Parathyroid adenoma (tissue), 2 donors: ENCODE data around the gene DCHS1.

Source experiments
- H2AFZ ChIP-seq: fragments of 300-600 bp; sonication (generic); one replicate; pipeline ENCODE4 v1.7.0; 2017; ENCODE audit warnings: antibody characterized with exemption, mild to moderate bottlenecking
- H3K27ac ChIP-seq: fragments of 300-600 bp; sonication (generic); one replicate; pipeline ENCODE4 v1.7.0; 2017
- H3K27me3 ChIP-seq: fragments of 300-600 bp; sonication (generic); one replicate; pipeline ENCODE4 v1.7.0; 2017; ENCODE audit warnings: low read length; ENCODE audit not compliant: control insufficient read depth, insufficient read depth
- H3K36me3 ChIP-seq: fragments of 300-600 bp; sonication (generic); one replicate; pipeline ENCODE4 v1.7.0; 2017; ENCODE audit warnings: low read length; ENCODE audit not compliant: control insufficient read depth, insufficient read depth
- H3K4me1 ChIP-seq: fragments of 300-600 bp; sonication (generic); one replicate; pipeline ENCODE4 v1.7.0; 2017; ENCODE audit warnings: control low read depth
- H3K4me2 ChIP-seq: fragments of 300-600 bp; sonication (generic); one replicate; pipeline ENCODE4 v1.7.0; 2017; ENCODE audit warnings: low read length
- H3K4me3 ChIP-seq: fragments of 300-600 bp; sonication (generic); one replicate; pipeline ENCODE4 v1.7.0; 2017; ENCODE audit warnings: low read depth, low read length
- H3K79me2 ChIP-seq: fragments of 300-600 bp; sonication (generic); one replicate; pipeline ENCODE4 v1.7.0; 2017; ENCODE audit warnings: control low read depth
- H3K9ac ChIP-seq: fragments of 300-600 bp; sonication (generic); one replicate; pipeline ENCODE4 v1.7.0; 2017; ENCODE audit warnings: mild to moderate bottlenecking
- H3K9me3 ChIP-seq: fragments of 300-600 bp; sonication (generic); one replicate; pipeline ENCODE4 v1.7.0; 2017; ENCODE audit warnings: low read length; ENCODE audit not compliant: control insufficient read depth
- TF ChIP-seq, protein P1 (sequence below): fragments of 300-600 bp; sonication (generic); IDR thresholded peaks from one replicate; pipeline ENCODE4 v1.7.0; 2017; ENCODE audit warnings: antibody characterized with exemption, mild to moderate bottlenecking
- donor health status: primary hyperparathyroidism.

The DCHS1 gene

DNA sequence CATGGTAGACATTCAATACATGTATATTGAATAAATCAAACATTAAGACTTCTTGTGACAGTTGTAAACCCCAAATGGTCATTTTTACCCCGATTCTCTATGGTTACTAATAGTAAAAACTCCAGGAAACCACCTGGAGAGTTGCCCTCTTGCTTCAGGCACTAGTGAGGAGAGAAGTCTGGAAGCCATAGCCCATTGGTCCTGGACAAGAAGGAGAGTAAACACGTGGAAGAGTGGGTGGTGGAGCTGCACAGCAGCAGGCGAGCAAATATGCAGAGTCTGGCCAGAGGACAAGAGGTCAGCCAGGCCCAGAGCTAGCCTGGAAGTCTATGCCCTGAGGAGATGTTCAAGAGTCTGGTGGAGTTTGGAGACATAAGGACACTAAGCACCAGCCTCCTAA lies 17.7 kb downstream of the DCHS1 start:
- TF ChIP-seq, protein P1, sequence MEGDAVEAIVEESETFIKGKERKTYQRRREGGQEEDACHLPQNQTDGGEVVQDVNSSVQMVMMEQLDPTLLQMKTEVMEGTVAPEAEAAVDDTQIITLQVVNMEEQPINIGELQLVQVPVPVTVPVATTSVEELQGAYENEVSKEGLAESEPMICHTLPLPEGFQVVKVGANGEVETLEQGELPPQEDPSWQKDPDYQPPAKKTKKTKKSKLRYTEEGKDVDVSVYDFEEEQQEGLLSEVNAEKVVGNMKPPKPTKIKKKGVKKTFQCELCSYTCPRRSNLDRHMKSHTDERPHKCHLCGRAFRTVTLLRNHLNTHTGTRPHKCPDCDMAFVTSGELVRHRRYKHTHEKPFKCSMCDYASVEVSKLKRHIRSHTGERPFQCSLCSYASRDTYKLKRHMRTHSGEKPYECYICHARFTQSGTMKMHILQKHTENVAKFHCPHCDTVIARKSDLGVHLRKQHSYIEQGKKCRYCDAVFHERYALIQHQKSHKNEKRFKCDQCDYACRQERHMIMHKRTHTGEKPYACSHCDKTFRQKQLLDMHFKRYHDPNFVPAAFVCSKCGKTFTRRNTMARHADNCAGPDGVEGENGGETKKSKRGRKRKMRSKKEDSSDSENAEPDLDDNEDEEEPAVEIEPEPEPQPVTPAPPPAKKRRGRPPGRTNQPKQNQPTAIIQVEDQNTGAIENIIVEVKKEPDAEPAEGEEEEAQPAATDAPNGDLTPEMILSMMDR, result no peak
- H3K4me2 ChIP-seq, result no peak overlapping the region
- H3K27me3 ChIP-seq, result no peaks in the 10 kb centered on the region
- no peaks in the 10 kb centered on the region for H3K4me1 ChIP-seq
- H3K36me3 ChIP-seq, result no peaks in the 10 kb centered on the region
- H3K4me3 ChIP-seq, result no peak overlapping the region
- no peak overlapping the region for H3K9ac ChIP-seq
- H2AFZ ChIP-seq, result no peak overlapping the region
- H3K79me2 ChIP-seq, result no peaks in the 10 kb centered on the region
- no peaks in the 10 kb centered on the region for H3K9me3 ChIP-seq
- no peak overlapping the region for H3K27ac ChIP-seq

DNA sequence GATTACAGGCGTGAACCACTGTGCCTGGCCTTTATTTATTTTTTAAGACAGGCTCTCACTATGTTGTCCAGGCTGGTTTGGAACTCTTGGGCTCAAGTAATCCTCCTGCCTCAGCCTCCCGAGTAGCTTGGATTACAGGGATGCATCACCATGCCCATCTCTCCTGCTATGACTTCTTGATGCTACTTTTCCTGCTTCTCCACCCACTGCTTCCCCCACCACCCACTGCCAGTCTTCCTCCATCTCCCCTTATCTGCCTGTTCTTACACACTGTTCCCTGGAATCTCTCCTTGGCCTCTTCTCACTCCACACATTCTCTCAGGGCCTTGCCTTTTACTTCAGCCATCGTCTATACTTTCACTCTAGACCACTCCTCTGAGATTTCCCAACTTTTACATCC lies 19.1 kb downstream of the DCHS1 start:
- H3K4me2 ChIP-seq, result no peak overlapping the region
- H3K4me3 ChIP-seq, result no peak overlapping the region
- H3K36me3 ChIP-seq, result no peaks in the 10 kb centered on the region
- H3K9ac ChIP-seq, result no peak overlapping the region
- no peak overlapping the region for H2AFZ ChIP-seq
- H3K27me3 ChIP-seq, result no peaks in the 10 kb centered on the region
- H3K9me3 ChIP-seq, result no peaks in the 10 kb centered on the region
- H3K27ac ChIP-seq, result no peak overlapping the region
- TF ChIP-seq, protein P1, result no peak
- H3K4me1 ChIP-seq, result no peaks in the 10 kb centered on the region
- H3K79me2 ChIP-seq, result no peaks in the 10 kb centered on the region

DNA sequence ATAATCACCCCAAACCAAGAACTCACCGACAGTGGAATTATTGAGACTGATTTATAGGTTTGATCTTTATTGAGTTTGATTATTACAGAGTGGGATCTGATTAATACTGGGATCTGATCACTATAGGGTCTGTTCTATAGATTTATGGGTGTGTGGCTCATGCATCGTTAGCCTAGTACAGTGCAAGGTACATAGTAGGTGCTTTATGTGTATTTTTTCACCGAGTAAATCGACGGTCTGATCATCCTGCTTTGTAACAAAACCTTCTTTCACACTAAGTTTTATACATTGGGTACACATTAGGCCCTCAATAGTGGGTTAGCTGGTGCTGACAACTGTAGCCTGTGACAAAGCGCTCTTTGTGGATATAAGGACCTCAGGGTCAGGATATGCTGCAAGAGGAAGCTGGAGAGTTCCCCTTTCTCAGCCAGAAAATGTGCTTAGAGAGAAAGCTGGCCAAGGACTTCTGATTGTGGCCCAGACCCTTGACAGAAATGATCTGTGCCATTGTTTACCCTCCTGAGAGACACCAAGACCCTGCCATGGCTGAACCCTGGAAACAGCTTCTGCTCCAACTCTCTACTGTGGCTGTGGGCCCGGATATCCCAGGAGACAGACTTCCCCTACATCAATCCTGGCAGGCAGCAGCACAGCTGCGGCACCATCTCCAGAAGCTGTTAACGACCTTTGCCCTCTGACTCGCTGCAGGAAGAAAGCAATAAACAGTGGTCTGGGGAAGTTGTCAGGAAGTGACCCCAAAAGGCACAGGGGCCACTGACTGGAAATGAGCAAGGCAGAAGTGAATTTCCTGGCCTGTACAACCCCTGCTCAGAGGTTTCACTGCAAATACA lies 20.3 kb downstream of the DCHS1 start:
- Histone ChIP-seq H2AFZ (no peak overlapping the region), H3K79me2 (no peaks in the 10 kb centered on the region), H3K9ac (no peak overlapping the region), H3K27ac (peak overlapping the region; percentile 47), H3K4me1 (no peaks in the 10 kb centered on the region), H3K9me3 (no peaks in the 10 kb centered on the region), H3K4me3 (no peak overlapping the region), H3K36me3 (no peaks in the 10 kb centered on the region), H3K27me3 (no peaks in the 10 kb centered on the region), H3K4me2 (no peak overlapping the region)
- TF ChIP-seq, protein P1, result no peak

DNA sequence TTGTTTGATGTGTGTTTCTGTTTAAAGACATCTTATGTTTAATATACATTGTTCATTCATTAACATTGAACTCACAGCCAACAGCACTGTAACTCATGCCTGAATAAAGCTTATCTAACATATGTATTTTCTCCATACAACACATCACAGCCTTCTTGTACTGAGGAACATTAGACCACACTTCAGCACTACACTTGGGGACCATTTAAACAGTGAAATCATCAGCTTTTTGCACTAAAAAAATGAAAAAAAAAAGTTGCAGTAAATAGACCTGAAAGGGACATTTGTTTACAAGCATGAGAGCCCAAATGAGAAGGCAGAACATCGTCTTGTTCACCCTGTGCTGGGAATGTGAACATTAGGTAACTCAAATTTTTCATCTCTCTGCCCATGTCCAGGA lies 21.1 kb downstream of the DCHS1 start:
- no peaks in the 10 kb centered on the region for H3K27me3 ChIP-seq
- H3K36me3 ChIP-seq, result no peaks in the 10 kb centered on the region
- no peak overlapping the region for H3K4me2 ChIP-seq
- H3K9me3 ChIP-seq, result no peaks in the 10 kb centered on the region
- no peaks in the 10 kb centered on the region for H3K4me1 ChIP-seq
- H3K9ac ChIP-seq, result no peak overlapping the region
- no peaks in the 10 kb centered on the region for H3K79me2 ChIP-seq
- H3K4me3 ChIP-seq, result no peak overlapping the region
- no peak overlapping the region for H2AFZ ChIP-seq
- TF ChIP-seq, protein P1, result no peak
- no peak overlapping the region for H3K27ac ChIP-seq
